HCT116 (cell line): ENCODE data around the gene ABCC9. TPM values are rescaled to one million over a fixed set of nuclear protein-coding genes. Genes with fewer than 3 reads are reported as not detected.

Source experiments
- ATAC-seq: fragments of 200-7000 bp; cut with Tn5 transposase; 2 replicates; pipeline ENCODE4 v1.9.1; 2020; ENCODE audit warnings: mild to moderate bottlenecking, moderate library complexity
- BruUV-seq: library from RNA; stranded (reverse); fragments of 400-500 nt; replicated peaks from 2 replicates; lab custom pipeline; 2021; lab: Mats Ljungman, UMichigan
- CTCF ChIA-PET: fragments of 300-600 bp; sonication (Branson Sonifier 250); formaldehyde crosslinking; loops from one replicate; lab custom pipeline; 2021; ENCODE audit warnings: antibody characterized with exemption; lab: Charles Lee
- POLR2A ChIA-PET: fragments of 300-600, 350-600 bp; sonication (Branson Sonifier 250); formaldehyde crosslinking; loops from one replicate; lab custom pipeline; 2021; ENCODE audit warnings: antibody characterized with exemption; lab: Charles Lee
- RAD21 ChIA-PET, 2 experiments: fragments of 300-600 bp; sonication (Branson Sonifier 250); formaldehyde crosslinking; loops; one replicate each; lab custom pipeline; 2023; ENCODE audit warnings: low total read pairs in 2 of 2; ENCODE audit not compliant: uncharacterized antibody in 2 of 2, unreplicated experiment in 2 of 2, low non-redundant PET in 1 of 2; lab: Charles Lee
- DNase-seq: peaks from one replicate; pipeline ENCODE4 v3.0.0-alpha.2; 2010; ENCODE audit warnings: low read depth, low spot score
- H2AFZ ChIP-seq: fragments of 200-600 bp; shearing (Covaris generic), sonication (generic); 2 replicates; pipeline ENCODE4 v1.6.1; 2017; ENCODE audit warnings: low read depth, mixed run types, mixed read lengths, antibody characterized with exemption, low read length; ENCODE audit not compliant: poor library complexity, severe bottlenecking
- H3K27ac ChIP-seq: 2 replicates; pipeline ENCODE4 v1.5.1; 2012; ENCODE audit warnings: low read depth, low read length
- H3K27me3 ChIP-seq: fragments of 200-600 bp; sonication (generic); 2 replicates; pipeline ENCODE4 v1.6.1; 2016; ENCODE audit warnings: mixed run types, low read length, mixed read lengths; ENCODE audit not compliant: insufficient read depth
- H3K36me3 ChIP-seq, 2 experiments: fragments of 200-500 bp in 1 of 2; fragments of 200-600 bp in 1 of 2; sonication (Bioruptor generic) in 1 of 2; sonication (generic) in 1 of 2; 2 replicates each; pipeline versions ENCODE4 v1.5.1 to v1.6.1; 2014 to 2016; ENCODE audit warnings: low read length in 2 of 2, inconsistent platforms in 1 of 2, mixed read lengths in 1 of 2, mixed run types in 1 of 2; ENCODE audit not compliant: insufficient read depth in 2 of 2, control insufficient read depth in 1 of 2
- H3K4me1 ChIP-seq, 2 experiments: fragments of 200-600 bp in 1 of 2; sonication (generic) in 1 of 2; 2 replicates each; pipeline versions ENCODE4 v1.5.1 to v1.6.1; 2012 to 2017; ENCODE audit warnings: low read length in 2 of 2, inconsistent platforms in 1 of 2, mild to moderate bottlenecking in 1 of 2, mixed read lengths in 1 of 2, mixed run types in 1 of 2, moderate library complexity in 1 of 2; ENCODE audit not compliant: insufficient read depth in 2 of 2, control insufficient read depth in 1 of 2
- H3K4me2 ChIP-seq: fragments of 200-600 bp; sonication (generic); 2 replicates; pipeline ENCODE4 v1.6.1; 2017; ENCODE audit warnings: mixed run types, low read length, mixed read lengths
- H3K4me3 ChIP-seq, 2 experiments: fragments of 200-600 bp in 1 of 2; sonication (generic) in 1 of 2; replicated peaks in 1 of 2; 2 replicates each; pipeline ENCODE4 v1.5.1; 2011 to 2016; ENCODE audit warnings: low read length in 2 of 2, control low read depth in 1 of 2, low read depth in 1 of 2, mild to moderate bottlenecking in 1 of 2, mixed read lengths in 1 of 2, mixed run types in 1 of 2
- H3K79me2 ChIP-seq: fragments of 200-600 bp; sonication (generic); 2 replicates; pipeline ENCODE4 v1.6.1; 2017; ENCODE audit warnings: mild to moderate bottlenecking, mixed run types, low read length, moderate library complexity, mixed read lengths; ENCODE audit not compliant: insufficient read depth
- H3K9ac ChIP-seq: fragments of 200-600 bp; sonication (generic); 2 replicates; pipeline ENCODE4 v1.6.1; 2016; ENCODE audit warnings: low read length, mixed read lengths
- H3K9me2 ChIP-seq: fragments of 200-600 bp; sonication (generic), shearing (Covaris generic); 2 replicates; pipeline ENCODE4 v1.6.1; 2017; ENCODE audit warnings: mixed run types, mild to moderate bottlenecking, moderate library complexity; ENCODE audit not compliant: insufficient read depth
- H3K9me3 ChIP-seq, 2 experiments: fragments of 200-500 bp in 1 of 2; fragments of 200-600 bp in 1 of 2; sonication (Bioruptor generic) in 1 of 2; sonication (generic) in 1 of 2; 2 replicates each; pipeline ENCODE4 v1.6.1; 2014 to 2017; ENCODE audit warnings: low read length in 2 of 2, mixed read lengths in 2 of 2, inconsistent platforms in 1 of 2, low read depth in 1 of 2, mild to moderate bottlenecking in 1 of 2, mixed run types in 1 of 2, moderate library complexity in 1 of 2; ENCODE audit not compliant: control insufficient read depth in 1 of 2, insufficient read depth in 1 of 2
- H4K20me1 ChIP-seq: fragments of 200-600 bp; sonication (generic), shearing (Covaris generic); 2 replicates; pipeline ENCODE4 v1.6.1; 2017; ENCODE audit warnings: mixed run types, mild to moderate bottlenecking, moderate library complexity; ENCODE audit not compliant: insufficient read depth
- ATF3 ChIP-seq: IDR thresholded peaks from 2 replicates; pipeline ENCODE4 v1.6.1; 2012
- CBX3 ChIP-seq: IDR thresholded peaks from 2 replicates; pipeline ENCODE4 v1.6.1; 2012; ENCODE audit warnings: low read depth
- CEBPB ChIP-seq: IDR thresholded peaks from 2 replicates; pipeline ENCODE4 v1.6.1; 2012; ENCODE audit warnings: low read depth
- ELF1 ChIP-seq: IDR thresholded peaks from 2 replicates; pipeline ENCODE4 v1.6.1; 2012; ENCODE audit warnings: low read depth, borderline replicate concordance
- EZH2 ChIP-seq: fragments of 200-600 bp; sonication (generic); IDR thresholded peaks from 2 replicates; pipeline ENCODE4 v1.6.1; 2017; ENCODE audit warnings: antibody characterized with exemption, mixed run types
- EZH2phosphoT487 ChIP-seq: fragments of 200-600 bp; IDR thresholded peaks from 2 replicates; pipeline ENCODE4 v1.6.1; 2018; ENCODE audit warnings: antibody characterized with exemption, borderline replicate concordance
- POLR2A ChIP-seq: IDR thresholded peaks from 2 replicates; pipeline ENCODE4 v1.7.0; 2011; ENCODE audit warnings: borderline replicate concordance; ENCODE audit not compliant: insufficient read depth, insufficient read length; ENCODE audit errors: extremely low read depth
- POLR2AphosphoS5 ChIP-seq: IDR thresholded peaks from 2 replicates; pipeline ENCODE4 v1.6.1; 2011; ENCODE audit warnings: mild to moderate bottlenecking, low read depth, low read length, moderate library complexity
- RAD21 ChIP-seq: IDR thresholded peaks from 2 replicates; pipeline ENCODE4 v1.6.1; 2012; ENCODE audit warnings: low read depth, mild to moderate bottlenecking
- REST ChIP-seq: IDR thresholded peaks from 2 replicates; pipeline ENCODE4 v1.6.1; 2012; ENCODE audit warnings: low read depth
- SIN3A ChIP-seq: IDR thresholded peaks from 2 replicates; pipeline ENCODE4 v1.6.1; 2012; ENCODE audit warnings: low read depth
- SP1 ChIP-seq: IDR thresholded peaks from 2 replicates; pipeline ENCODE4 v1.6.1; 2012; ENCODE audit warnings: low read depth
- SRF ChIP-seq: IDR thresholded peaks from 2 replicates; pipeline ENCODE4 v1.6.1; 2012; ENCODE audit warnings: low read depth
- TCF7L2 ChIP-seq: IDR thresholded peaks from 2 replicates; pipeline ENCODE4 v1.7.0; 2011; ENCODE audit warnings: borderline replicate concordance, inconsistent platforms; ENCODE audit not compliant: insufficient read depth, insufficient read length; ENCODE audit errors: extremely low read depth
- ZBTB33 ChIP-seq: IDR thresholded peaks from 2 replicates; pipeline ENCODE4 v1.6.1; 2011; ENCODE audit warnings: mild to moderate bottlenecking, low read length, moderate library complexity; ENCODE audit not compliant: insufficient replicate concordance; ENCODE audit errors: extremely low read depth
- ZFX ChIP-seq: fragments of 450-650 bp; IDR thresholded peaks from 2 replicates; pipeline ENCODE4 v1.6.1; 2017
- ZNF274 ChIP-seq: fragments of 200-500 bp; sonication (Bioruptor generic); IDR thresholded peaks from 2 replicates; pipeline ENCODE4 v1.6.1; 2014; ENCODE audit warnings: mild to moderate bottlenecking, low read depth, low read length, inconsistent platforms
- intact Hi-C: fragments of 100-400 bp; cut with micrococcal nuclease; formaldehyde crosslinking; loops from 2 replicates; pipeline ENCODE4 v1.10.0; 2022
- total RNA-seq: library from RNA; stranded (reverse); gene quantifications from one replicate; pipeline ENCODE4 v1.2.1, GENCODE V29; 2021; ENCODE audit not compliant: unreplicated experiment

ABCC9 gene
- total RNA-seq, 1 experiment from 2014 or later, result 0.05 TPM

- no TSS peak for BruUV-seq
- Histone ChIP-seq H3K79me2 (no peaks in the 10 kb centered on the region), H3K36me3 (no peaks in the 10 kb centered on the region), H4K20me1 (no peaks in the 10 kb centered on the region), H3K4me1 (no peaks in the 10 kb centered on the region), H3K4me2 (no peak overlapping the region), H3K9me3 (no peaks in the 10 kb centered on the region)
- intact Hi-C loops, result no loop called here
- no peak for DNase-seq
- TF ChIP-seq EZH2, result no peak
- TF ChIP-seq, all 23 proteins: peak for 0
- Histone ChIP-seq H3K9me2 (no peaks in the 10 kb centered on the region), H2AFZ (no peak overlapping the region), H3K4me3 (no peak overlapping the region), H3K27ac (no peak overlapping the region), H3K27me3 (peaks cover 3% of the 10 kb centered on the region; the same call in 1 of the 2 replicates), H3K9ac (no peak overlapping the region)
- CTCF ChIA-PET, result no interaction called here
- no peak for ATAC-seq
- POLR2A ChIA-PET, result no interaction called here
- RAD21 ChIA-PET, result no interaction called here
These were observed 181.5 kb downstream of the ABCC9 start for GRCh38 chr12:21759737-21760136.

- intact Hi-C loops, result no loop called here
- RAD21 ChIA-PET, result no interaction called here
- TF ChIP-seq TCF7L2, result no peak
- TF ChIP-seq SRF, result no peak
- TF ChIP-seq ELF1, result no peak
- no peak for TF ChIP-seq SIN3A
- TF ChIP-seq CBX3, result no peak
- no peak for TF ChIP-seq SP1
- no peak for TF ChIP-seq CEBPB
- TF ChIP-seq EZH2phosphoT487, result no peak
- no peak for TF ChIP-seq EZH2
- no peak for TF ChIP-seq POLR2A
- TF ChIP-seq REST, result no peak
- TF ChIP-seq ZFX, result no peak
- no peak for TF ChIP-seq ZBTB33
- no peak for TF ChIP-seq RAD21
- TF ChIP-seq POLR2AphosphoS5, result no peak
- no peak for TF ChIP-seq ATF3
- no peak for TF ChIP-seq ZNF274
These were observed 183.5 kb downstream of the ABCC9 start for GRCh38 chr12:21757735-21758134.

More at GRCh38 chr12:21757735-21758134, 183.5 kb downstream of the ABCC9 start:
- H2AFZ ChIP-seq, result no peak overlapping the region
- no peaks in the 10 kb centered on the region for H3K79me2 ChIP-seq
- no peak overlapping the region for H3K27ac ChIP-seq
- BruUV-seq, result no TSS peak
- CTCF ChIA-PET, result no interaction called here
- no peak overlapping the region for H3K4me3 ChIP-seq
- H3K36me3 ChIP-seq, result no peaks in the 10 kb centered on the region
- H4K20me1 ChIP-seq, result no peaks in the 10 kb centered on the region
- no peak for ATAC-seq
- no peak overlapping the region for H3K4me2 ChIP-seq
- no peak overlapping the region for H3K9ac ChIP-seq
- no peaks in the 10 kb centered on the region for H3K4me1 ChIP-seq
- H3K27me3 ChIP-seq, result no peaks in the 10 kb centered on the region
- POLR2A ChIA-PET, result no interaction called here
- DNase-seq, result no peak
- H3K9me3 ChIP-seq, result no peaks in the 10 kb centered on the region
- H3K9me2 ChIP-seq, result no peaks in the 10 kb centered on the region
